Stimulated activated naive B cell treated with anti-CD40 and anti-IgM and Interleukin-4, amounts not matched to agents 10 μg/mL and 1 μg/mL and 100 μg/mL, for 72 hours (primary cell): ENCODE results near the gene SCRN2.

ENCODE experiments used
- ATAC-seq, 2 donors: fragments of 150-1000 bp; cut with Tn5 transposase; replicated peaks; 2 replicates each; pipeline ENCODE4 v1.10.0; 2021; ENCODE audit warnings: moderate library complexity in 1 of 2
- DNase-seq: peaks from one replicate; pipeline ENCODE4 v3.0.0; 2021
- H3K27ac Mint-ChIP-seq: one replicate; pipeline ENCODE4 v1.8.0; 2022; ENCODE audit warnings: mild to moderate bottlenecking, mixed read lengths
- H3K27me3 Mint-ChIP-seq, 2 donors: one replicate each; pipeline ENCODE4 v1.8.0; 2022; ENCODE audit warnings: mixed read lengths in 2 of 2
- H3K36me3 Mint-ChIP-seq, 2 donors: one replicate each; pipeline ENCODE4 v1.8.0; 2022; ENCODE audit warnings: mixed read lengths in 2 of 2, mild to moderate bottlenecking in 1 of 2
- H3K4me1 Mint-ChIP-seq, 2 donors: one replicate each; pipeline ENCODE4 v1.8.0; 2022; ENCODE audit warnings: mixed read lengths in 2 of 2, mild to moderate bottlenecking in 1 of 2
- H3K4me3 Mint-ChIP-seq, 2 donors: one replicate each; pipeline ENCODE4 v1.8.0; 2022; ENCODE audit warnings: mild to moderate bottlenecking in 2 of 2, mixed read lengths in 2 of 2, moderate library complexity in 1 of 2
- H3K9me3 Mint-ChIP-seq, 2 donors: one replicate each; pipeline ENCODE4 v1.8.0; 2022; ENCODE audit warnings: mixed read lengths in 2 of 2, mild to moderate bottlenecking in 1 of 2

The SCRN2 gene

GRCh38 chr17:47844814-47845715, 4.0 kb upstream of the SCRN2 start:
- Mint-ChIP-seq H3K27me3 (peaks cover 52 to 63% of the 10 kb centered on the region in 2 donors), H3K4me3 (no peak overlapping the region), H3K4me1 (peaks cover 17 to 39% of the 10 kb centered on the region in 2 donors), H3K9me3 (no peaks in the 10 kb centered on the region), H3K36me3 (no peaks in the 10 kb centered on the region), H3K27ac (no peak overlapping the region)
- no peak for ATAC-seq
- DNase-seq, result no peak

GRCh38 chr17:47844227-47844626, 3.2 kb upstream of the SCRN2 start:
- Mint-ChIP-seq H3K27me3 (peaks cover 44 to 55% of the 10 kb centered on the region in 2 donors), H3K4me1 (peaks cover 17 to 45% of the 10 kb centered on the region in 2 donors), H3K9me3 (no peaks in the 10 kb centered on the region), H3K4me3 (no peak overlapping the region), H3K27ac (no peak overlapping the region), H3K36me3 (no peaks in the 10 kb centered on the region)
- DNase-seq (no peak), ATAC-seq (no peak)

GRCh38 chr17:47843391-47843730, 2.3 kb upstream of the SCRN2 start:
- Mint-ChIP-seq H3K36me3 (peaks cover under 1% of the 10 kb centered on the region in 2 donors), H3K27me3 (peaks cover 35 to 46% of the 10 kb centered on the region in 2 donors), H3K4me3 (no peak overlapping the region), H3K9me3 (no peaks in the 10 kb centered on the region), H3K27ac (peak overlapping the region; percentile 47), H3K4me1 (peaks cover 17 to 47% of the 10 kb centered on the region in 2 donors)
- no peak for DNase-seq
- no peak for ATAC-seq

- H3K36me3 Mint-ChIP-seq, result peaks cover 4 to 11% of the 10 kb centered on the region in 2 donors
- no peaks in the 10 kb centered on the region for H3K9me3 Mint-ChIP-seq
- peaks cover 12 to 35% of the 10 kb centered on the region in 2 donors for H3K4me1 Mint-ChIP-seq
- H3K27ac Mint-ChIP-seq, result peak overlapping the region; percentile 90
- no peak for DNase-seq
- H3K4me3 Mint-ChIP-seq, result peak overlapping the region; percentile 91 to 95
- no peak for ATAC-seq
- peaks cover 26 to 29% of the 10 kb centered on the region in 2 donors for H3K27me3 Mint-ChIP-seq
Measured at GRCh38 chr17:47841488-47842291, 617 bp upstream of the SCRN2 start.

GRCh38 chr17:47840001-47840741, 902 bp downstream of the SCRN2 start:
- H3K4me1 Mint-ChIP-seq, result peaks cover 12 to 35% of the 10 kb centered on the region in 2 donors
- H3K4me3 Mint-ChIP-seq, result peak overlapping the region; percentile 91 to 95
- H3K27me3 Mint-ChIP-seq, result peaks cover 13 to 14% of the 10 kb centered on the region in 2 donors
- no peaks in the 10 kb centered on the region for H3K9me3 Mint-ChIP-seq
- ATAC-seq (no peak), DNase-seq (no peak)
- H3K36me3 Mint-ChIP-seq, result peaks cover 7 to 18% of the 10 kb centered on the region in 2 donors
- H3K27ac Mint-ChIP-seq, result peak overlapping the region; percentile 81

- peaks cover 3% of the 10 kb centered on the region in 2 donors for H3K27me3 Mint-ChIP-seq
- H3K27ac Mint-ChIP-seq, result no peak overlapping the region
- H3K36me3 Mint-ChIP-seq, result peaks cover 11 to 26% of the 10 kb centered on the region in 2 donors
- DNase-seq (no peak), ATAC-seq (no peak)
- H3K9me3 Mint-ChIP-seq, result no peaks in the 10 kb centered on the region
- H3K4me1 Mint-ChIP-seq, result peaks cover 15 to 35% of the 10 kb centered on the region in 2 donors
- no peak overlapping the region for H3K4me3 Mint-ChIP-seq
Measured at GRCh38 chr17:47839071-47839470, 2.0 kb downstream of the SCRN2 start.

GRCh38 chr17:47838636-47839035, 2.4 kb downstream of the SCRN2 start:
- no peaks in the 10 kb centered on the region for H3K9me3 Mint-ChIP-seq
- ATAC-seq, result no peak
- peaks cover 15 to 35% of the 10 kb centered on the region in 2 donors for H3K4me1 Mint-ChIP-seq
- DNase-seq, result no peak
- H3K27ac Mint-ChIP-seq, result no peak overlapping the region
- H3K27me3 Mint-ChIP-seq, result no peaks in the 10 kb centered on the region
- H3K4me3 Mint-ChIP-seq, result no peak overlapping the region
- peaks cover 11 to 26% of the 10 kb centered on the region in 2 donors for H3K36me3 Mint-ChIP-seq

- H3K27ac Mint-ChIP-seq, result no peak overlapping the region
- peaks cover 12 to 25% of the 10 kb centered on the region in 2 donors for H3K4me1 Mint-ChIP-seq
- peaks cover 11 to 26% of the 10 kb centered on the region in 2 donors for H3K36me3 Mint-ChIP-seq
- no peaks in the 10 kb centered on the region for H3K27me3 Mint-ChIP-seq
- DNase-seq, result no peak
- ATAC-seq, result no peak
- no peak overlapping the region for H3K4me3 Mint-ChIP-seq
- no peaks in the 10 kb centered on the region for H3K9me3 Mint-ChIP-seq
Measured at GRCh38 chr17:47837401-47838039, 3.6 kb downstream of the SCRN2 start.

- DNase-seq (no peak), ATAC-seq (no peak)
- Mint-ChIP-seq H3K4me1 (peaks cover 18 to 29% of the 10 kb centered on the region in 2 donors), H3K36me3 (peaks cover 11 to 26% of the 10 kb centered on the region in 2 donors), H3K4me3 (no peak overlapping the region), H3K27ac (no peak overlapping the region), H3K9me3 (no peaks in the 10 kb centered on the region), H3K27me3 (no peaks in the 10 kb centered on the region)
Measured at GRCh38 chr17:47836601-47837000, 4.5 kb downstream of the SCRN2 start.

GRCh38 chr17:47834756-47835155, 6.3 kb downstream of the SCRN2 start:
- Mint-ChIP-seq H3K9me3 (no peaks in the 10 kb centered on the region), H3K4me1 (peaks cover 15 to 23% of the 10 kb centered on the region in 2 donors), H3K27me3 (no peaks in the 10 kb centered on the region), H3K4me3 (no peak overlapping the region), H3K27ac (peak overlapping the region; percentile 44), H3K36me3 (peaks cover 11 to 26% of the 10 kb centered on the region in 2 donors)
- DNase-seq, result no peak
- ATAC-seq, result no peak

GRCh38 chr17:47831934-47832327, 9.1 kb downstream of the SCRN2 start:
- ATAC-seq (peak; percentile 13 to 42), DNase-seq (no peak)

GRCh38 chr17:47831003-47831933, 9.8 kb downstream of the SCRN2 start, which contains the start of the genes LRRC46 and MRPL10:
Gene LRRC46, plus strand, starts transcription at chr17:47831670. Its CDS starts 320 bp downstream, at chr17:47831990.
Gene MRPL10, minus strand, starts transcription at chr17:47831541. Its CDS starts 30 bp downstream, at chr17:47831511.
- Mint-ChIP-seq H3K27ac (peak within 1 kb of the TSS; percentile 95), H3K4me1 (peaks cover 18 to 27% of the 10 kb centered on the region in 2 donors), H3K36me3 (peaks cover 20 to 33% of the 10 kb centered on the region in 2 donors), H3K9me3 (no peaks in the 10 kb centered on the region), H3K27me3 (no peaks in the 10 kb centered on the region), H3K4me3 (peak within 1 kb of the TSS; percentile 89 to 96)
- DNase-seq, result peak; percentile 89
- ATAC-seq, result peak; percentile 92 to 95

More at GRCh38 chr17:47831934-47832327, 9.1 kb downstream of the SCRN2 start:
- Mint-ChIP-seq H3K4me1 (peaks cover 18 to 27% of the 10 kb centered on the region in 2 donors), H3K9me3 (no peaks in the 10 kb centered on the region), H3K27ac (peak overlapping the region; percentile 95), H3K4me3 (peak overlapping the region; percentile 89 to 96), H3K36me3 (peaks cover 14 to 28% of the 10 kb centered on the region in 2 donors), H3K27me3 (no peaks in the 10 kb centered on the region)
